ENCODE measurements around the gene MYL12A. TPM values are rescaled to one million over a fixed set of nuclear protein-coding genes. Genes with fewer than 3 reads are reported as not detected.
"Not testable (repeated sequence)": the region's sequence is repeated elsewhere in the genome, so short reads cannot be mapped to it uniquely, and the experiment has no call there.

Gene MYL12A
- total RNA-seq, 2 experiments from 2014 or later = 451 to 485 TPM

- no peak for DNase-seq
- Mint-ChIP-seq H3K4me1 (peaks cover 67% of the 10 kb centered on the region), H3K9me3 (ENCODE audit: low read depth) (no peaks in the 10 kb centered on the region), H3K36me3 (ENCODE audit: low read depth) (peaks cover 26% of the 10 kb centered on the region), H3K27me3 (no peaks in the 10 kb centered on the region), H3K27ac (peak overlapping the region; percentile 67), H3K4me3 (no peak overlapping the region)
- POLR2A ChIA-PET = interaction anchor here (1.2 kb wide), 1 partner anchor 16 kb away, joined by 4 read pairs; no protein-coding TSS in a partner anchor
- intact Hi-C loops (cut with DNase I, micrococcal nuclease) = no loop called here
- ATAC-seq = no peak
- CTCF ChIA-PET = interaction anchor here (0.6 to 1.2 kb wide), 3 partner anchors 31 to 1539 kb away, joined by 4 to 6 read pairs (median 5); no protein-coding TSS in a partner anchor
Observed at GRCh38 chr18:3266062-3266608, 18.5 kb downstream of the MYL12A start.

- no peaks in the 10 kb centered on the region for H3K9me3 Mint-ChIP-seq (ENCODE audit: low read depth)
- ChIA-PET CTCF (no interaction called here), POLR2A (no interaction called here)
- ATAC-seq (no peak), DNase-seq (no peak)
- no peak overlapping the region for H3K27ac Mint-ChIP-seq
- peaks cover 85% of the 10 kb centered on the region for H3K4me1 Mint-ChIP-seq
- no peaks in the 10 kb centered on the region for H3K27me3 Mint-ChIP-seq
- H3K4me3 Mint-ChIP-seq = no peak overlapping the region
- H3K36me3 Mint-ChIP-seq (ENCODE audit: low read depth) = peaks cover 35% of the 10 kb centered on the region
- intact Hi-C loops (cut with DNase I, micrococcal nuclease) = no loop called here
Observed at GRCh38 chr18:3268306-3268705, 20.7 kb downstream of the MYL12A start.

GRCh38 chr18:3269241-3269913 is 21.8 kb downstream of the MYL12A start:
- H3K4me3 Mint-ChIP-seq = no peak overlapping the region
- H3K36me3 Mint-ChIP-seq (ENCODE audit: low read depth) = peaks cover 40% of the 10 kb centered on the region
- H3K4me1 Mint-ChIP-seq = peaks cover 78% of the 10 kb centered on the region
- no peaks in the 10 kb centered on the region for H3K9me3 Mint-ChIP-seq (ENCODE audit: low read depth)
- ChIA-PET CTCF (interaction anchor here (0.6 to 1.4 kb wide), 2 partner anchors 28 kb away, joined by 3 to 4 read pairs; no protein-coding TSS in a partner anchor), POLR2A (no interaction called here)
- H3K27me3 Mint-ChIP-seq = no peaks in the 10 kb centered on the region
- peak overlapping the region; percentile 77 for H3K27ac Mint-ChIP-seq
- DNase-seq (no peak), ATAC-seq (no peak)
- intact Hi-C loops (cut with DNase I, micrococcal nuclease) = no loop called here

GRCh38 chr18:3269914-3270299 is 22.3 kb downstream of the MYL12A start:
- DNase-seq (no peak), ATAC-seq (no peak)
- no peaks in the 10 kb centered on the region for H3K27me3 Mint-ChIP-seq
- CTCF ChIA-PET = interaction anchor here (1.4 to 4.0 kb wide), 2 partner anchors 28 to 396 kb away, joined by 4 to 15 read pairs; no protein-coding TSS in a partner anchor
- H3K4me3 Mint-ChIP-seq = no peak overlapping the region
- H3K4me1 Mint-ChIP-seq = peaks cover 73% of the 10 kb centered on the region
- POLR2A ChIA-PET = no interaction called here
- peak overlapping the region; percentile 43 for H3K27ac Mint-ChIP-seq
- no peaks in the 10 kb centered on the region for H3K9me3 Mint-ChIP-seq (ENCODE audit: low read depth)
- intact Hi-C loops (cut with DNase I, micrococcal nuclease) = no loop called here
- H3K36me3 Mint-ChIP-seq (ENCODE audit: low read depth) = peaks cover 40% of the 10 kb centered on the region

GRCh38 chr18:3273042-3273441 is 25.4 kb downstream of the MYL12A start:
- no peak overlapping the region for H3K4me3 Mint-ChIP-seq
- ChIA-PET CTCF (interaction anchor here (3.0 to 4.0 kb wide), 2 partner anchors 24 to 393 kb away, joined by 8 to 15 read pairs; no protein-coding TSS in a partner anchor), POLR2A (no interaction called here)
- peaks cover 49% of the 10 kb centered on the region for H3K36me3 Mint-ChIP-seq (ENCODE audit: low read depth)
- H3K27ac Mint-ChIP-seq = peak overlapping the region; percentile 12
- intact Hi-C loops (cut with DNase I, micrococcal nuclease) = no loop called here
- DNase-seq (peak; percentile 18), ATAC-seq (no peak)
- no peaks in the 10 kb centered on the region for H3K9me3 Mint-ChIP-seq (ENCODE audit: low read depth)
- peaks cover 55% of the 10 kb centered on the region for H3K4me1 Mint-ChIP-seq
- H3K27me3 Mint-ChIP-seq = no peaks in the 10 kb centered on the region

DNA sequence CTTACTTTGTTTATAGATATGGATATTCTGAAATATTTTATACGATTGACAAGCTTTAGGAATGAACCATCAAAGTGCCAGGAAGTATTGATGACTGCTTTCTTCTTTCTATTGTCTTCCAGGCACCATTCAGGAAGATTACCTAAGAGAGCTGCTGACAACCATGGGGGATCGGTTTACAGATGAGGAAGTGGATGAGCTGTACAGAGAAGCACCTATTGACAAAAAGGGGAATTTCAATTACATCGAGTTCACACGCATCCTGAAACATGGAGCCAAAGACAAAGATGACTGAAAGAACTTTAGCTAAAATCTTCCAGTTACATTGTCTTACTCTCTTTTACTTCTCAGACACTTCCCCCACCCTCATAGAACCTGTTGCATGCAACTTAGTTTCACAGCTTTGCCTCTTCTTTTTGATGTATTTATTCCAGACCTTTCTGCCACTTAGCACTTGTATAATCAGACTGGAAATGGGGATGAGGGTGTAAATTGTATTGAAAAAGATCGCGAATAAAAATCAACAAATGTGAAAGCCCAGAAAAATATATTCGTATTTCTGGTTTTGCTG is 30.1 kb downstream of the MYL12A start:
- H3K4me3 Mint-ChIP-seq; intact Hi-C loops (cut with DNase I, micrococcal nuclease); POLR2A ChIA-PET; H3K27me3 Mint-ChIP-seq; H3K9me3 Mint-ChIP-seq (ENCODE audit: low read depth); DNase-seq: not testable (repeated sequence)
- Mint-ChIP-seq H3K36me3 (ENCODE audit: low read depth) (peaks cover 34% of the 10 kb centered on the region), H3K4me1 (peaks cover 18% of the 10 kb centered on the region), H3K27ac (peak overlapping the region; percentile 81)
- CTCF ChIA-PET = interaction anchor here (0.6 to 9.8 kb wide), 3 partner anchors 183 to 398 kb away, joined by 3 to 158 read pairs (median 4); no protein-coding TSS in a partner anchor
- peak; percentile 34 for ATAC-seq

DNA sequence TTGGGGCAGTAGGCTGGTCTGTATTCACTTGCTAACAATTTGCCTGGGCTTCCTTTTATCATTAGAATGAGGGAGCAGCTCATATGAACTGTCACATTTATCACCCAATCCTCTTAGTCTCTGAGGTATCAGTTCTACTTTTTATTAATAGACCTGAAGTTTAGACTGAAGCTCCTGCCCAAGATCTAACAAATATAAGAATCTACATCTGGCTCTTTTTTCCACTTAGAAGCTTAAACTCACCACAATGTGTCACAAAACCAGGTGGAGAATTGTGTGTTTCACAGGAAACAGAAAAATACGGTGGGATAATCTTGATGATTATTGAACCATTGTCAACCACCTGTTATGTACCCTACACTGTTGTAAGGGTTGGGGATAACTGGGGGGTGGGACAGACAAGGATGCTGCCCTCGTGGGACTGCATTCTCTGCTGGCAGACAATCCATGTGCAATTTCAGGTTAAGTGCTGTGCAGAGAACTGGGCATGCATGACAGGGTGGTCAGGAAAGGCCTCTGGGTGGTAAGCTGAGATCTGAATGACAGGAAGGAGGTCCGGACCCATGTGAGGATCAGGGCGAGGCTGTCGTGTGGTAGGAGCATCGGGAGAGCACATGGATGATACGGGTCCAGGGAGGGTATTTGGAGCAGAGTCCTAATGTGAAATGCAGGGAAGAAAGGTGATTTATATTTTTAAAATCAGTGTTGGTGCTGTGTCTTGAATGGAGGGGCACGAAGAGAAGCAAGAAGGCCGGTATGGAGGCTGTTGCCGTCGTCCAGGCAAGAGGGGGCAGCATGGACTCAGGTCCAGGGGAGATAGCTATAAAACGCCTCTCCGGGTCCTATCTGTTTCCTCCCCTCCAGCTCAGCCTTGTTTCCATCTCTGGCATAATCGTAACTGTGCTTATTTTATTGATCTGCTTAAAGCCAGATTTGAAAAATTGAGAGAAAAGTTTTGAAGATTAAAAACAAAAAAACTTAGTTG is 31.9 kb downstream of the MYL12A start:
- Mint-ChIP-seq H3K36me3 (ENCODE audit: low read depth) (peaks cover 22% of the 10 kb centered on the region), H3K9me3 (ENCODE audit: low read depth) (no peaks in the 10 kb centered on the region), H3K27me3 (no peaks in the 10 kb centered on the region), H3K4me1 (peaks cover 12% of the 10 kb centered on the region), H3K27ac (peak overlapping the region; percentile 28), H3K4me3 (no peak overlapping the region)
- ChIA-PET CTCF (interaction anchor here (0.6 to 9.8 kb wide), 10 partner anchors 18 to 492 kb away, joined by 3 to 158 read pairs (median 4); no protein-coding TSS in a partner anchor), POLR2A (no interaction called here)
- intact Hi-C loops (cut with DNase I, micrococcal nuclease) = loop anchor here (2.0 to 5.0 kb wide), 8 partner anchors 173 to 788 kb away; partner anchors contain the start of gene TGIF1 (in 1 of the 2)
- DNase-seq = no peak
- ATAC-seq = no peak

DNA sequence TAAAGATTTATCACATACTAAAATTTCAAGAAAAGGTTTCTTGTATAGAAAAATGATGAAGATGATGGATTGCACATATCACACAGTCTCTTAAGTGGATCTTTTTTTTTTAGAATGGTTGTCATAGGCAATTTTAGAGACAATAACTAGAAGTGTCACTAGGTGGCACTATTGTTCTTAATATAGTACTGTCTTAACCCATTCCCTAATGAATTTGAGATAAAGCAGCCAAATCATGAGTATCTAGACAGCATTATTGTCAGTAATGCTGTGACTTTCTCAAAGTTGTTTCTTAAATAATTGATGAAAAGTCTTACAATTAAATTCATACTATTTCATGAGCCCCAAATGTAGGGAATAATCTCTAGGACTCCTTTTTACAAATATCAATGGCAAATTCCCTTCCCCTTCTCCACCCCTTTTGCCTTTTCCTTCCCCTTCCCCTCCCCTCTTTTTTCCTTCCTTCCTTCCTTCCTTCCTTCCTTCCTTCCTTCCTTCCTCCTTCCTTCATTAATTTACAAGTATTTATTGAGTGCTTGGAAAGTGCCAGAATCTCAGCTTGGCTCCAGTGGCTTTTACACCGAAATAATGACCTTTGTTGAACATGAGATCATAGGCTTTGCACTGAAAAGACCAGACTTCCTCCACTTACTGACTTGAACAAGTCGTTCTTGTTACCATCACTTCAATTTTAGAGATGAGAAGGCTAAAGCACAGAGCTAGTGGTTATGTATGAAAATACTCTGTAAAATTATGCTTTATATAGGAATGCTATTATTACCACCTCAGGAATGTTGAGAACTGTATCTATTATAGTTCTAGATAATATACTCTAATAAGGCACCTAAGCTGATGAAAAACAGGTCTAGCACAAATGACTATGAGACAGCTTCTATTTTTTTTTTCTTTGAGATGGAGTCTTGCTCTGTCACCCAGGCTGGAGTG is 34.1 kb downstream of the MYL12A start:
- peaks cover 10% of the 10 kb centered on the region for H3K4me1 Mint-ChIP-seq
- POLR2A ChIA-PET = no interaction called here
- H3K27me3 Mint-ChIP-seq = no peaks in the 10 kb centered on the region
- H3K4me3 Mint-ChIP-seq = no peak overlapping the region
- peaks cover 11% of the 10 kb centered on the region for H3K36me3 Mint-ChIP-seq (ENCODE audit: low read depth)
- no peak overlapping the region for H3K27ac Mint-ChIP-seq
- ATAC-seq (peak; percentile 90), DNase-seq (no peak)
- H3K9me3 Mint-ChIP-seq (ENCODE audit: low read depth) = no peaks in the 10 kb centered on the region
- CTCF ChIA-PET = interaction anchor here (0.6 to 9.8 kb wide), 27 partner anchors 10 to 735 kb away, joined by 3 to 158 read pairs (median 3); partner anchors contain the start of gene TGIF1
- intact Hi-C loops (cut with DNase I, micrococcal nuclease) = loop anchor here (1.0 to 5.0 kb wide), 11 partner anchors 41 to 786 kb away; partner anchors contain the start of gene TGIF1 (in 1 of the 2)

DNA sequence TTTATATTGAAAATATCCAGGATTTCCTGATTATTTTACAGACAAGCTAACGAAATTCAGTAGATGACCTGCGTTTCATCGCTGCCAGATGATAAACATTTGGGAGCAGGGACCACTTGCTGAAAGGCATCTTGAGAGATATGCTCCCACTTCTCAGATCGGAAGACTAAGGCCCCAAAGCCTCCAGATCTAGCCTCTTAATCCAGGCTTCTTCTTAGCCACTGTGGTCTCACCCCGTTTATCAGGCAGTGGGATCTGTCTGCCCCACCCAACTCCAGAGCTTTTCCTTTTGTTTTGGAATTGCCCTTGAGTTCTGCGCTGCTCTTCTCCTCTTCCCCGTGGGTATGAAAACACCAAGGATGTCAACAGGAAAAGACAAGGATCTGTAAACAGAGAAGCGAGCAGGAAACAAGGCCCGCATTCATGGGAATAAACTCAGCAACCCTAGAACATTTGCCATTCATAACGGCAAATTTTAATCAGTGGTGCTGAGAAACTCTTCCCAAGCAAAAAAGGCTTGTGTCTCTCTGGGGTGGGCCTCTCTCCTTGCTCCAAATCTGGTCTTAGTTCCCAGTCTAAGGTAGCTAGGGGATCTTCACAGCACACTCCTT is 35.8 kb downstream of the MYL12A start:
- intact Hi-C loops (cut with DNase I, micrococcal nuclease) = loop anchor here (5.0 kb wide), 5 partner anchors 169 to 784 kb away; partner anchors contain the start of gene TGIF1 (in 1 of the 2)
- ChIA-PET POLR2A (no interaction called here), CTCF (interaction anchor here (0.8 to 9.8 kb wide), 7 partner anchors 14 to 395 kb away, joined by 3 to 158 read pairs (median 6); no protein-coding TSS in a partner anchor)
- Mint-ChIP-seq H3K9me3 (ENCODE audit: low read depth) (peaks cover 2% of the 10 kb centered on the region), H3K27ac (no peak overlapping the region), H3K36me3 (ENCODE audit: low read depth) (no peaks in the 10 kb centered on the region), H3K4me3 (no peak overlapping the region), H3K4me1 (peaks cover 4% of the 10 kb centered on the region), H3K27me3 (no peaks in the 10 kb centered on the region)
- ATAC-seq = no peak
- no peak for DNase-seq
